Measurements from ENCODE around the gene XPO1. TPM values are rescaled to one million over a fixed set of nuclear protein-coding genes. Genes with fewer than 3 reads are reported as not detected.
A peak's percentile ranks its signal among the peaks of the same experiment; 100 is the strongest.
"Not testable (repeated sequence)": the region's sequence is repeated elsewhere in the genome, so short reads cannot be mapped to it uniquely, and the experiment has no call there.

The XPO1 gene
- polyA plus RNA-seq, 1 donor from 2014 or later: 34.3 TPM

DNA sequence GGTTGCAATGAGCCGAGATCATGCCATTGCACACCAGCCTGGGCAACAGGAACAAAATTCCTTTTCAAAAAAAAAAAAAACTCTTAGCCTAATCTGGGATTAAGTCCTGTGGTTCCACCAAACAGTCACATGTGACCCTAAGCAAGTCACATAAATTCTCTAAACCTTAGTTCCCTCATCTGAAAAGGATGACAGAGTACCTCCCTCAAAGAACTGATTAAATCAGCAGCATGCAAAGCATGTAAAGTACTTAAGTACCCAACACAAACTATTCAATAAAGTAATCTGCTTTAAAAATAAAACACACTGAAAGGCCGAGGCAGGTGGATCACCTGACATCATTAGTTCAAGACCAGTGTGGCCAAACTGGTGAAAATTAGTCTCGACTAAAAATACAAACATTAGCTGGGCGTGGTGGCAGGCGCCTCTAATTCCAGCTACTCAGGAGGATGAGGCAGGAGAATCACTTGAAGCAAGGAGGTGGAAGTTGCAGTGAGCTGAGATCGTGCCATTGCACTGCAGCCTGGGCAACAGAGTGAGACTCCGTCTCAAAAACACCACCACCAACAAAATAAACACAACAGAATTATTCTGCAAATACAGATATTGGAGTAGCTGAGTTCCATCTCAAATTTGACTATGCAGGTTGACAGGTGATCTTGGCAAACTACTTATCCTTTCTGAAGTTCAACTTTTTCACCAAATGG is 74.2 kb downstream of the XPO1 start:
- Mint-ChIP-seq H3K36me3 (peaks cover 3% of the 10 kb centered on the region), H3K27ac (peak overlapping the region; percentile 75 to 95 (median 92)), H3K27me3 (no peaks in the 10 kb centered on the region), H3K9me3 (no peaks in the 10 kb centered on the region), H3K4me1 (peaks cover 20 to 43% (median 39%) of the 10 kb centered on the region in 3 donors), H3K4me3 (peak overlapping the region; percentile 27 to 84 (median 60))

DNA sequence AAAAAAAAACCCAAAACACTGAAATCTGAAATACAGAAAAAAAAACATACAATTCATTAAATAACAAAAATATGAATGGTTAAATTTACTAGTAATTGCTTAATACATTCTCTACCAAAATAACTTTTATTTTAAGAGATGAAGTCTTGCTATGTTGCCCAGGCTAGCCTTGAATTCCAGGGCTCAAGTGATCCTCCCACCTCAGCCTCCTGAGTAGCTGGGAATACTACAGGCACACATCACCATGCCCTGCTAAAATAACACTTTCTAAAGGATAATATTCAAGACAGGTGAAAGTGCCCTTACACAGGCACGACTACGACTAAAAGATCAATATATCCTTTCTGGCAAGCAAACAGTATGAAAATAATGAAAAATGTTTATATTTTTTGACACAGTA is 76.8 kb downstream of the XPO1 start:
- Mint-ChIP-seq H3K27me3 (no peaks in the 10 kb centered on the region), H3K36me3 (peaks cover 5% of the 10 kb centered on the region), H3K4me1 (peaks cover 37 to 51% (median 42%) of the 10 kb centered on the region in 3 donors), H3K27ac (peak overlapping the region in 1 of 3 donors; percentile 75), H3K4me3 (no peak overlapping the region), H3K9me3 (no peaks in the 10 kb centered on the region)

DNA sequence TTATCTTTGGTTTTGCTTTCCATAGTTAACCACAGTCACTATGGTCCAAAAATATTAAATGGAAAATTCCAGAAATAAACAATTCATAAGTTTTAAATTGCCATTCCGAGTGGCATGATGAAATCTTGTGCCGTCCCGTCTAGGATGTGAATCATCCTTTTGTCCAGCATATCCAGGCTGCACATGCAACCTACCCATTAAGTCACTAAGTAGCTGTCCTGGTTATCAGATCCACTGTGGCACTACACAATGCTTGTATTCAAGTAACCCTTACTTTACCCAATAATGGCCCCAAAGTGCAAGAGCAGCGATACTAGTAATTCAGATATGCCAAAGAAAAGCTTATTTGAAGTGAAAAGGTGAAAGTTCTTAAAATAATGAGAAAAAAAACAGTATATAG is 78.0 kb downstream of the XPO1 start:
- H3K36me3 Mint-ChIP-seq: peaks cover 5% of the 10 kb centered on the region
- H3K4me1 Mint-ChIP-seq: peaks cover 45 to 59% (median 49%) of the 10 kb centered on the region in 3 donors
- peak overlapping the region in 1 of 3 donors; percentile 5 for H3K27ac Mint-ChIP-seq
- H3K27me3 Mint-ChIP-seq: no peaks in the 10 kb centered on the region
- no peaks in the 10 kb centered on the region for H3K9me3 Mint-ChIP-seq
- H3K4me3 Mint-ChIP-seq: peak overlapping the region in 1 of 4 donors; percentile 15

DNA sequence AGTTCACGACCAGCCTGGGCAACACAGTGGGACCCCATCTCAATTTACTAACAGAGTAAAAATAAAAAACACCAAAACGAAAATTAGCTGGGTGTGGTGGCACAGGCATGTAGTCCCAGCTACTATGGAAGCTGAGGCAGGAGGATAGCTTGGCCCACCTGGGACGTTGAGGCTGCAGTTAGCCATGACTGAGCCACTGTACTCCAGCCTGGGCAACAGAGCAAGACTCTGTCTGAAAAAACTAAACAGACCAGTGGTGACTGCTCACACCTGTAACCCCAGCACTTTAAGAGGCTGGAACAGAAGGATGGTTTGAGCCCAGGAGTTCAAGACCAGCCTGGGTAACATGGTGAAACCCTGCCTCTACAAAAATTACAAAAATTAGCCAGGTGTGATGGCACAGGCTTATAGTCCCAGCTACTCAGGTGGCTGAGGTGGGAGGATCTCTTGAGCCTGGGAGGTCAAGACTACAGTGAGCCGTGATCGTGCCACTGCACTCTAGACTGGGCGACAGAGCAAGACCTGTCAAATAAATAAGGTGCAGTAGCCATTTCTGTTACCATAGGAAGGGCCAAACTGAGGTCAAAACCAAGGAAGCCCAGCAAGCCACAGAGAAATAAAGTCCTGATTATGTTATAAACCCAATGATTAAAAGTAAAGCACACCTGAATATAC is 81.3 kb downstream of the XPO1 start:
- Mint-ChIP-seq H3K27ac (no peak overlapping the region), H3K4me1 (peaks cover 35 to 48% (median 37%) of the 10 kb centered on the region in 3 donors), H3K4me3 (no peak overlapping the region), H3K9me3 (no peaks in the 10 kb centered on the region), H3K36me3 (peaks cover 6% of the 10 kb centered on the region), H3K27me3 (no peaks in the 10 kb centered on the region)

DNA sequence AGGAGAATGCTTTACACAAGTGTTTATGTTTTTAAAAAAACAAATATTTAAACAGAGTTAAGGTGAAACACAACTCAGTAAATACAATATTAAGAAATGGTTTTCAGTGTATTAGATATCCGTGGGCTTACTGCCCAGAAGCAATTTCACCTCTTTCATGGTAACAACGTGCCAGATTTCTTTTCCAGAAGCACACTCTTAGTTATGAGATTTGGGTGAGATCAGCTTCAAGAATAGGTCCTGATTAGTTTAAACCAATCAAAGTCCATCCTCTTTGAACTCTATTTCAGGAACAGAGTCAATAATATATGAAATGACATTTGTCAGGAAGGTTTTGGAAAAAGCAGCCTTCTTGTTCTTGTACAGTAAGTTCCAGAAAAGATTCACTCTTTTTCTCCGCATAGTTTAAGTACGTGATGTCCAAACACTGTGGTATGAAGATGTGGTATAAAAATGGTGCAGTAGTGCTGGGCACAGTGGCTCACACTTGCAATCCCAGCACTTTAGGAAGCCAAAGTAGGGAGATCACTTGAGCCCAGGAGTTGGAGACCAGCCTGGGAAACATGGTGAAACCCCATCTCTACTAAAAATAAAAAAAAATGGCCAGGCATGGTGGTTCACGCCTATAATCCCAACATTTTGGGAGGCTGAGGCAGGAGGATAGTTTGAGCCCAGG is 81.9 kb downstream of the XPO1 start:
- Mint-ChIP-seq H3K36me3 (peaks cover 6% of the 10 kb centered on the region), H3K27me3 (no peaks in the 10 kb centered on the region), H3K4me3 (peak overlapping the region in 1 of 4 donors; percentile 45), H3K27ac (peak overlapping the region in 1 of 3 donors; percentile 41), H3K4me1 (peaks cover 31 to 45% (median 37%) of the 10 kb centered on the region in 3 donors), H3K9me3 (no peaks in the 10 kb centered on the region)

DNA sequence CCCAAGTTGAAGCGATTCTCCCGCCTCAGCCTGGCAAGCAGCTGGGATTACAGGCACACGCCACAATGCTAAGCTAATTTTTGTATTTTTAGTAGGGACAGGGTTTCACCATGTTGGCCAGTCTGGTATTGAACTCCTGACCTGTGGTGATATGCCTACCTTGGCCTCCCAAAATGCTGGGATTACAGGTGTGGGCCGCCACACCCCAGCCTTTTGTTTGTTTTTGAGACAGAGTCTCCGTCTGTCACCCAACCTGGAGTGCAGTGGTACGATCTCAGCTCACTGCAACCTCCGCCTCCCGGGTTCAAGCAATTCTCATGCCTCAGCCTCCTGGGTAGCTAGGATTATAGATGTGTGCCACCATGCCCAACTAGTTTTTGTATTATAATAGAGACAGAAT is 83.2 kb downstream of the XPO1 start:
- not testable (repeated sequence) for H3K27me3 Mint-ChIP-seq, H3K27ac Mint-ChIP-seq, H3K4me3 Mint-ChIP-seq, H3K36me3 Mint-ChIP-seq, H3K9me3 Mint-ChIP-seq
- peaks cover 34 to 48% (median 37%) of the 10 kb centered on the region in 3 donors for H3K4me1 Mint-ChIP-seq

DNA sequence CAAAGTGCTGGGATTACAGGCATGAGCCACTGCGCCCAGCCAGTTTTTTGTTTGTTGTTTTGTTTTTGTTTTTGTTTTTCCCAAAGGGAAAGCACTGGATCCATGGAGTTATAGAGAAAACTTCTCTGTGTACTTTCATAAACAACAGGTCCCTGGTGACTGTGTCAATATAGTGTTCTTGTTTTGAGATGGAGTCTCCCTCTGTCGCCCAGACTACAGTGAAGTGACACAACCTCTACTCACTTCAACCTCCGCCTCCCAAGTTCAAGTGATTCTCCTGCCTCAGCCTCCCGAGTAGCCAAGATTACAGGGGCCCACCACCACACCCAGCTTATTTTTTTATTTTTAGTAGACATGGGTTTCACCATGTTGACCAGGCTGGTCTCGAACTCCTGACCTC is 83.8 kb downstream of the XPO1 start:
- Mint-ChIP-seq H3K4me1 (peaks cover 39 to 51% (median 40%) of the 10 kb centered on the region in 3 donors), H3K36me3 (peaks cover 3% of the 10 kb centered on the region), H3K9me3 (peaks cover 0 to 1% (median 0%) of the 10 kb centered on the region in 3 donors), H3K27me3 (no peaks in the 10 kb centered on the region), H3K27ac (no peak overlapping the region), H3K4me3 (peak overlapping the region in 2 of 4 donors; percentile 12 to 65)

DNA sequence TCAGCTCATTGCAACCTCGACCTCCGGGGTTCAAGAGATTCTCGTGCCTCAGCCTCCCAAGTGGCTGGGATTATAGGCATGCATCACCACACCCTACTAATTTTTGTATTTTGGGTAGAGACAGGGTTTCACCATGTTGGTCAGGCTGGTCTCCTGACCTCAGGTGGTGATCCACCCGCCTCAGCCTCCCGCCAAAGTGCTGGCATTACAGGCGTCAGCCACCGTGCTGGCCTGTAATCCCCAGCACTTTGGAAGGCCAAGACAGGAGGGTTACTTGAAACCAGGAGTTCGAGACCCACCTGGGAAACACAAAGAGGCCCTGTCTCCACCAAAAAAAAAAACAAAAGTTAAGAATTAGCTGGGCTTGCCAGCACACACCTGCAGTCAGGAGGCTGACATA is 85.8 kb downstream of the XPO1 start:
- peaks cover 32 to 42% (median 40%) of the 10 kb centered on the region in 3 donors for H3K4me1 Mint-ChIP-seq
- no peak overlapping the region for H3K4me3 Mint-ChIP-seq

DNA sequence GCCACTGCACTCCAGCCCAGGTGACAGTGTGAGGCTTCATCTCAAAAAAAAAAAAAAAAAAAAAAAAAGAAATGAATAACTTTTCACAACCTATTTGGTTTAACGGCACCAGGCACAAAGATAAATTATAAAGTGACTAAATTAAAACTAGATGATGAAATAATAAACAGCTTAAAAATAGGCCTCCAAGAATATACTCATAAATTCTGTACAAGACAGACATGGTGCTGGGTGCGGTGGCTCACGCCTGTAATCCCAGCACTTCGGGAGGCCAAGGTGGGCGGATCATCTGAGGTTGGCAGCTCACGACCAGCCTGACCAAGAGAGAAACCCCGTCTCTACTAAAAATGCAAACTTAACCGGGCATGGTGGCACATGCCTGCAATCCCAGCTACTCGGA is 87.0 kb downstream of the XPO1 start:
- H3K9me3 Mint-ChIP-seq: peaks cover 0 to 2% (median 0%) of the 10 kb centered on the region in 3 donors

More for the DNA sequence above, 85.8 kb downstream of the XPO1 start:
- Mint-ChIP-seq H3K27ac (peak overlapping the region in 1 of 3 donors; percentile 63), H3K36me3 (peaks cover 6% of the 10 kb centered on the region), H3K9me3 (peaks cover 0 to 2% (median 0%) of the 10 kb centered on the region in 3 donors), H3K27me3 (no peaks in the 10 kb centered on the region)

DNA sequence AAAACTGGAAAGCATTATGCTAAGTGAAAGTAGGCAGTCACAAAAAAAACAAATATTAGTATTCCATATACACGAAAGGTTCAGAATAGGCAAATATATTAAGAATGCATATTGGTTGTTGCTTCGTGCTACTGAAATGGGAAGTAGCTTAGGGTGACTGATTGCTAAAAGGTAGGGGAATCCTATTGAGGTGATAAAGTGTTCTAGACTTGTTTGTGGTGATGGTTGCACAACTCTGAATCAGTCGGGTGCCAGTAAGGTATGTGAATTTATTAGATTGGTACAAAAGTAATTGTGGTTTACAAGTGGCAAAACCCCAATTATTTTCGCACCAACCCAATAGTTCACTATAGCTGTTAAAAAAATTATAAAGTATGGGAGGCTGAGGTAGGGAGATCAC is 88.0 kb downstream of the XPO1 start:
- peaks cover 6% of the 10 kb centered on the region for H3K36me3 Mint-ChIP-seq
- no peaks in the 10 kb centered on the region for H3K27me3 Mint-ChIP-seq
- H3K4me1 Mint-ChIP-seq: peaks cover 15 to 41% (median 34%) of the 10 kb centered on the region in 3 donors
- peaks cover 0 to 2% (median 0%) of the 10 kb centered on the region in 3 donors for H3K9me3 Mint-ChIP-seq
- H3K4me3 Mint-ChIP-seq: peak overlapping the region in 1 of 4 donors; percentile 45
- H3K27ac Mint-ChIP-seq: peak overlapping the region in 1 of 3 donors; percentile 4

More for the DNA sequence above, 87.0 kb downstream of the XPO1 start:
- Mint-ChIP-seq H3K4me1 (peaks cover 25 to 42% (median 42%) of the 10 kb centered on the region in 3 donors), H3K27ac (no peak overlapping the region), H3K4me3 (peak overlapping the region in 1 of 4 donors; percentile 32), H3K36me3 (peaks cover 6% of the 10 kb centered on the region), H3K27me3 (no peaks in the 10 kb centered on the region)

DNA sequence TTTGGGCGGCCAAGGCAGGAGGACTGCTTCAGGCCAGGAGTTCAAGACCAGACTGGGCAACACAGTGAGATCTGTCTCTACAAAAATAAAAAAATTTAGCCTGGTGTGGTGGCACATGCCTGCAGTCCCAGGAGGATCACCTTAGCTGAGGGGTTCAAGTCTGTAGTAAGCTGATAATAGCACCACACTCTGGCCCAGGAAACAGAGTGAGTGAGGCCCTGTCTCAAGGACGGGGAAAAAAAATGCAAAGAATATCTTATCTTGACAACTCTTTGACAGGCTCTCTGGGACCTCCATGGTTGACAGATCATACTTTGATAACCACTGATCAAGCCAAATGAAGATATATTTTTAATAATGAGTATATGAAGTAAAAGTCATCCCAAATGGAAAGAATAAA is 89.9 kb downstream of the XPO1 start:
- no peaks in the 10 kb centered on the region for H3K27me3 Mint-ChIP-seq
- H3K36me3 Mint-ChIP-seq: peaks cover 8% of the 10 kb centered on the region
- H3K9me3 Mint-ChIP-seq: peaks cover 0 to 2% (median 0%) of the 10 kb centered on the region in 3 donors
- H3K27ac Mint-ChIP-seq: peak overlapping the region in 1 of 3 donors; percentile 39
- H3K4me3 Mint-ChIP-seq: peak overlapping the region in 1 of 4 donors; percentile 41
- peaks cover 31 to 48% (median 44%) of the 10 kb centered on the region in 3 donors for H3K4me1 Mint-ChIP-seq

DNA sequence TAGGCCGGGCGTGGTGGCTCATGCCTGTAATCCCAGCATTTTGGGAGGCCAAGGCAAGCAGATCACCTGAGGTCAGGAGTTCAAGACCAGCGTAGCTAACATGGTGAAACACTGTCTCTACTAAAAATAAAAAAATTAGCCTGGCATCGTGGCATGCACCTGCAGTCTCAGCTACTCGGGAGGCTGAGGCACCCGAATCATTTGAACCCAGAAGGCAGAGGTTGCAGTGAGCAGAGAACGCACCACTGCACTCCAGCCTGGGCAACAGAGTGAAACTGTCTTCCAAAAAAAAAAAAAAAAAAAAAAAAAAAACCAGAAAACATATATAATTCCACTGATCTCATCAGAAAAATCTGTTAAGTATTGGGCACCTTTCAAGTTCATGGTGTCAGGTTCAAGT is 91.2 kb downstream of the XPO1 start:
- peak overlapping the region in 2 of 4 donors; percentile 14 to 78 for H3K4me3 Mint-ChIP-seq
- not testable (repeated sequence) for H3K27me3 Mint-ChIP-seq, H3K36me3 Mint-ChIP-seq, H3K9me3 Mint-ChIP-seq
- peak overlapping the region in 1 of 3 donors; percentile 10 for H3K27ac Mint-ChIP-seq
- H3K4me1 Mint-ChIP-seq: peaks cover 44 to 60% (median 53%) of the 10 kb centered on the region in 3 donors

DNA sequence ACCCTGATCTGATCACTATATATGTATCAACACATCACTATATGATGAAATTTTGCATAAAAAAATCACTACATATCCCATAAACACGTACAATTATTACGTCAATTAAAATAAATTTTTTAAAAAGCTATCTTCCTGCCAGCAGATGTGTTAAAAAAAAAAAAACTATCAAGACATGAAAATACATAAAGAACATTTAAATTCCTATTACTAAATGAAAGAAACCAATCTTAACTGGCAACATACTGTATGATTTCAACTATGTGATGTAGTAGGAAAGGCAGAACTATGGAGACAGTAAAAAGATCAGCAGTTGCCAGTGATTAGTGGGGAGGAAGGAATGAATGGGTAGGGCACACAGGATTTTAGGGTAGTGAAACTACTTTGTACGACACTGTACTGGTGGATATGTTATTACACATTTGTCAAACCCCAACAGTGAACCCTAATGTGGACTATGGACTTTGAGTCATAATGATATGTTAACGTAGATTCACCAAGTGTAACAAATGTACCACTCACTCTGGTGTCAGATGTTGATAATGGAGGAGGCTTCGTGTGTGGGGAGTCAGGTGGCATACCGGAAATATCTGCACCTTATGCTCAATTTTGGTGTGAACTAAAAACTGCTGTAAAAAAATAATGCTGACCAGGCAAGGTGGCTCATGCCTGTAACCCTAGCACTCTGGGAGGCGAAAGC is 94.7 kb downstream of the XPO1 start:
- Mint-ChIP-seq H3K27me3 (no peaks in the 10 kb centered on the region), H3K4me1 (peaks cover 49 to 60% (median 50%) of the 10 kb centered on the region in 3 donors), H3K36me3 (peaks cover 3% of the 10 kb centered on the region), H3K27ac (peak overlapping the region; percentile 30 to 86 (median 74)), H3K4me3 (peak overlapping the region in 3 of 4 donors; percentile 4 to 51 (median 43)), H3K9me3 (peaks cover 0 to 1% (median 0%) of the 10 kb centered on the region in 3 donors)

DNA sequence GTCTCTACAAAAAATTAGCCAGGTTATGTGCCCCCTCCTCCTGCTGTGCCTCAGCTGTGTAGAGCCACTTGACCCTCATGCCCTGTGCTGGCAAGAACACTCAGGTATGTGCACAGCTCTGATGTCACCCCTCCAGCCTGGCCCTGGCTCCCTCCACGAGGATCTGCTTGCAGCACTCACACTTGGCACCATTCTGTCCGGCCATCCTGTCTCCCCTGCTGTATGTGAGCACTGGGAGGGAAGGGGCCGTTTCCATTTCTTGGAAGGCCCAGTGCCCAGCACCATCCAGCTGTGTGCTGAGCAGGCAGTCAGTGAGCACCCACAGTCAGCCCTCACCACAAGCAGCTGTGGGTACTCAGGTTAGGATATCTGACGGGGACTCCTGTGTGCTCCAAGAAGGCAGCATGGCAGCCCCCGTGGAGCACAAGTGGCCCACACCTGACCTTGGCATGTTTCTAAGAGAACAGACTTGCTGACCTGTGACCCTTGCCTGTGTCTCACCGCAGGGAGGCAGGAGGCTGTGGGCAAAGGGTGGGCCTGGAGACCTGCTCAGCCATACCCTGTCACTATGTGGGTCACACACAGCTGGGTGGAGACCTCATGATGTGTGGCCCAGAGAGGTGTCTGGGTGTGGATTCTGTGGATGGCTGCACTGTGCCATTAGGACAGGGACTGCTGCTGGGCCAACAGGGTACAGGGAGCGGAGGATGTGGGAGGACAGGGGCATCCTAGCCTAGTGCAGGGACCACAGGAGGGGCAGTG is 98.7 kb downstream of the XPO1 start:
- H3K4me3 Mint-ChIP-seq: peak overlapping the region in 1 of 4 donors; percentile 4

More for the DNA sequence above, 98.7 kb downstream of the XPO1 start:
- H3K36me3 Mint-ChIP-seq: peaks cover 4% of the 10 kb centered on the region
- peaks cover 0 to 9% (median 5%) of the 10 kb centered on the region in 3 donors for H3K9me3 Mint-ChIP-seq
- H3K27me3 Mint-ChIP-seq: no peaks in the 10 kb centered on the region
- H3K27ac Mint-ChIP-seq: peak overlapping the region in 1 of 3 donors; percentile 1
- H3K4me1 Mint-ChIP-seq: peaks cover 51 to 72% (median 67%) of the 10 kb centered on the region in 3 donors

Data from IgD-negative memory B cell (primary cell).